SU-DHL-6 (cell line): ENCODE measurements around the gene RELA.

ENCODE experiments used
- CTCF ChIP-seq: fragments of 200-600 bp; sonication (generic); IDR thresholded peaks from one replicate; pipeline ENCODE4 v1.5.1; 2017; ENCODE audit warnings: antibody characterized with exemption, mild to moderate bottlenecking, low read length, moderate library complexity; ENCODE audit not compliant: insufficient read depth, poor library complexity, severe bottlenecking
- EZH2phosphoT487 ChIP-seq: fragments of 200-600 bp; sonication (generic), shearing (Covaris generic); conservative IDR thresholded peaks from 2 replicates; pipeline ENCODE4 v1.6.1; 2018; ENCODE audit warnings: mild to moderate bottlenecking, antibody characterized with exemption, low read length, moderate library complexity, mixed read lengths

GRCh38 chr11:65611758-65612603 lies 50.7 kb downstream of the RELA start:
- TF ChIP-seq CTCF: no peak
- no peak for TF ChIP-seq EZH2phosphoT487
